Lower leg skin (tissue), 4 donors: ENCODE results near the gene ZNF512B. TPM values are rescaled to one million over a fixed set of nuclear protein-coding genes. Genes with fewer than 3 reads are reported as not detected.

ENCODE experiments used
- DNase-seq, 2 donors: peaks; one replicate each; pipeline ENCODE4 v3.0.0-alpha.2; 2019; ENCODE audit warnings: low spot score in 2 of 2
- H3K4me3 ChIP-seq: fragments of 200-600 bp; sonication (generic); 2 replicates; pipeline ENCODE4 v1.5.1; 2017; ENCODE audit warnings: mild to moderate bottlenecking, low read depth; ENCODE audit not compliant: poor library complexity, severe bottlenecking
- POLR2A ChIP-seq, 2 donors: fragments of 450-650 bp; IDR thresholded peaks; one replicate each; pipeline ENCODE4 v1.6.1; 2016 to 2017; ENCODE audit warnings: antibody characterized with exemption in 2 of 2, mild to moderate bottlenecking in 1 of 2, moderate library complexity in 1 of 2
- WGBS, 2 donors: methylation state at CpG; one replicate each; pipeline ENCODE4 v1.1.5; 2018; 5-methylcytosine and 5-hydroxymethylcytosine counted together
- intact Hi-C: fragments of 100-400 bp; cut with DNase I; formaldehyde crosslinking; loops from one replicate; pipeline ENCODE4 v1.15.0; 2023; ENCODE audit warnings: low total_unique reads
- total RNA-seq, 4 donors: library from RNA; depleted of rRNA; stranded (reverse); fragments of >200 nt; gene quantifications; one replicate each; pipeline ENCODE4 v1.1.0, GENCODE V29; 2016
- TF ChIP-seq, protein P1 (sequence below), 3 donors: fragments of 450-650 bp; IDR thresholded peaks; one replicate each; pipeline ENCODE4 v1.5.1; 2016; ENCODE audit warnings: antibody characterized with exemption in 3 of 3, mild to moderate bottlenecking in 3 of 3, moderate library complexity in 2 of 3

The ZNF512B gene
- total RNA-seq, 4 donors from 2014 or later = 15.3 to 19.8 (median 16.7) TPM

DNA sequence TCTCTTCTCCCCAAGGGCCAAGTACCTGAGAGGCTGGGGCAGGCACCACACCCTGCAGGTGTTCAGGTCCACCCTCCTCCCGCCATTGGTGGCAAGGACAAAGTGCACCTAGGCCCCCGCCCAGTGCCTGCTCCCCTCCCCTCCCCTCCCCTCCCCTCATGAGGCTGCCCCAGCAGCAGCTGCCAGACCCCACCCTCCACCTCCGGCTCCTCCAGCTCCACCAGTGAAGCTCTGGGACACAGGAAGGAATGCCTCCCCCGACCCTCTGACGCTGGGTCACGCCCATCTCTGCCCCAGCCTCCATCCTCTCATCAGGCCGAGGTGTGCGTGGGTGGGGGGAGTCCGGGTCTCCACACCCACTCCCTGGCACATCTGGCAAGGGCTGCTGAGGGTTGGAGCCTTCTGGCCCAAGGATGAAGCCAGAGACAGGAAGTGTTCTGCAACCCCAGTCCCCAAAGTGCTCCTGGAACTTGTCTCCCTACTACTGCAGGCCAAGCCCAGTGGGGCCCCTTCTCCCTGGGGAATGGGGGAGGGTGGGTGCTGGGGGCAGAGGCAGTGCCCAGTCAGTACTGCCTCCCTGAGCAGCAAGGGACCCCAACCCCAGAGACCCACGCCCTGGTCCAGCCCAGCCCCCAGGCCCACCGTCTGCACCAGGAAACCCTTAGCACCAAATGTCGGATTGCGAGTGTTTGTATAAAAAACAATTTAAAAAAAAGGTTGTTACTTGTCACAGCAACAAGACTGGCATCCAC lies 11.9 kb downstream of the ZNF512B start:
- H3K4me3 ChIP-seq = no peak overlapping the region
- intact Hi-C loops = no loop called here
- DNase-seq = no peak
- WGBS, 2 donors = 31 to 64% methylated on average over 4 to 13 of the region's 13 CpGs
- no peak for TF ChIP-seq POLR2A (IDR thresholded peaks at IDR 0.05)
- TF ChIP-seq, protein P1, sequence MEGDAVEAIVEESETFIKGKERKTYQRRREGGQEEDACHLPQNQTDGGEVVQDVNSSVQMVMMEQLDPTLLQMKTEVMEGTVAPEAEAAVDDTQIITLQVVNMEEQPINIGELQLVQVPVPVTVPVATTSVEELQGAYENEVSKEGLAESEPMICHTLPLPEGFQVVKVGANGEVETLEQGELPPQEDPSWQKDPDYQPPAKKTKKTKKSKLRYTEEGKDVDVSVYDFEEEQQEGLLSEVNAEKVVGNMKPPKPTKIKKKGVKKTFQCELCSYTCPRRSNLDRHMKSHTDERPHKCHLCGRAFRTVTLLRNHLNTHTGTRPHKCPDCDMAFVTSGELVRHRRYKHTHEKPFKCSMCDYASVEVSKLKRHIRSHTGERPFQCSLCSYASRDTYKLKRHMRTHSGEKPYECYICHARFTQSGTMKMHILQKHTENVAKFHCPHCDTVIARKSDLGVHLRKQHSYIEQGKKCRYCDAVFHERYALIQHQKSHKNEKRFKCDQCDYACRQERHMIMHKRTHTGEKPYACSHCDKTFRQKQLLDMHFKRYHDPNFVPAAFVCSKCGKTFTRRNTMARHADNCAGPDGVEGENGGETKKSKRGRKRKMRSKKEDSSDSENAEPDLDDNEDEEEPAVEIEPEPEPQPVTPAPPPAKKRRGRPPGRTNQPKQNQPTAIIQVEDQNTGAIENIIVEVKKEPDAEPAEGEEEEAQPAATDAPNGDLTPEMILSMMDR (IDR thresholded peaks at IDR 0.05) = no peak

GRCh38 chr20:63957004-63957689 lies 12.6 kb downstream of the ZNF512B start:
- intact Hi-C loops = no loop called here
- no peak for TF ChIP-seq POLR2A (IDR thresholded peaks at IDR 0.05)
- TF ChIP-seq, protein P1 (IDR thresholded peaks at IDR 0.05) = no peak
- peak overlapping the region; percentile 41 for H3K4me3 ChIP-seq
- DNase-seq = no peak
- 2 to 5% methylated on average over 21 to 22 of the region's 28 CpGs for WGBS, 2 donors

DNA sequence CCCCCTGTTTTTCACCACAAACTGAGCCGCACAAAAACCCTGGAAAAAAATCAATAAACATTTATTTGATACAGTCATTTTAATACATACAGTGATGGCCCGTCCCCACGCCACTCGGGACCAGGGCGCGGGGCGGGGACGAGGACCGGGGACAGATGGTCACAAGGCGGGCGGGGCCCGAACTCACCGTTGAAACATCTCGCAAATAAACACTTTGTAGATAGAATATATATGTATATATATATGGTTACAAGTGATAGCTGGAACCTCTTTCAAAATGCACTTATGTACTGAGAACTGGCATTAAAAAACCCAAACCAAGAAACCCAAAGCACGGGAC lies 13.1 kb downstream of the ZNF512B start:
- intact Hi-C loops = no loop called here
- peak overlapping the region; percentile 41 for H3K4me3 ChIP-seq
- DNase-seq = no peak
- WGBS, 2 donors = 1% methylated on average over 15 of the region's 15 CpGs
- TF ChIP-seq, protein P1 (IDR thresholded peaks at IDR 0.05) = no peak
- TF ChIP-seq POLR2A (IDR thresholded peaks at IDR 0.05) = no peak

DNA sequence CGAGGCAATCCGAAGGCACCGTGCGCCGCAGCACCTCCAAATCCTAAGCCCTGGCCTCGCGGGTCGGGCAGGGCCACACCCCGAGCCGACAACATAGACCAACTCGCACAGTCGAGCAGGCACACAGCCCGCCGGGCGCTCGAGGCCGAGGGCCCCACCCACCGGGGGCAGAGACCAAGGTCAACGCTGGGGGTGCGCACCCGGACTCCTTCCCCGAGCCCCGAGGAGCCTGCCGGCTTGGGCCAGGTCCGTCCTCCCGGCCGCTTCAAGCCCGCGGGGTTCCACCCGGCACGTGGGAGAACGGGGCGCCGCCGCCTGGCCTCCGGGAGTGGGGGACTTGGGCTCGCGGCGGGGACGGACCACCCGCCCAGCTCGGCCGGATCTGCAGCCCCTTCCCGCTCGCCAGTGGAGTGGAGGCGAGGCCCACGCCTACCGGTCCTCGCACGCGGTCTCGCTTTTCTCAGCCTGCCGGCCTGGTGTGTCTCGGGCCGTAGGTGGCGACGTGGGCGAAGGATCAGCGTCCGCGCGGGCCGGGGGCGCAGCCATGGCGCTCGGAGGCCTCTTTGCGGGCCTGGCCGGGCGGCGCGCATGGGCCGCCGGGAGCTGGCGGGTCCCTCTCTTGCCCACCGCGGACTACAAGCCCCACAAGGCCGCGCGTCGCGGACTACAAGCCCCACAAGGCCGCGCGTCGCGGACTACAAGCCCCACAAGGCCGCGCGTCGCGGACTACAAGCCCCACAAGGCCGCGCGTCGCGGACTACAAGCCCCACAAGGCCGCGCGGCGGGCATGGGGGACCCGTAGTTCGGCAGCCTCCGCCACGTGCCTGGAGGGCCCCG lies 13.7 kb downstream of the ZNF512B start, which contains the start of gene UCKL1:
Gene UCKL1 (minus strand): TSS at position 590 of the 837 bp plus-strand sequence. CDS start 44 bp downstream, at position 546.
- DNase-seq = peak; percentile 91 to 98
- WGBS, 2 donors = 0% methylated on average over 25 to 89 of the region's 105 CpGs

GRCh38 chr20:63955281-63955826 lies 14.4 kb downstream of the ZNF512B start:
- no peak for DNase-seq
- peak overlapping the region; percentile 84 for H3K4me3 ChIP-seq
- WGBS, 2 donors = 3 to 4% methylated on average over 9 to 11 of the region's 31 CpGs
- intact Hi-C loops = no loop called here
- TF ChIP-seq POLR2A (IDR thresholded peaks at IDR 0.05) = no peak
- TF ChIP-seq, protein P1 (IDR thresholded peaks at IDR 0.05) = no peak

More for the DNA sequence above, 13.7 kb downstream of the ZNF512B start, which contains the start of gene UCKL1:
- H3K4me3 ChIP-seq = peak within 1 kb of the TSS; percentile 84
- TF ChIP-seq POLR2A (IDR thresholded peaks at IDR 0.05) = no peak
- TF ChIP-seq, protein P1 (IDR thresholded peaks at IDR 0.05) = peak in 1 of 3 donors; percentile 6
- intact Hi-C loops = no loop called here
